ENCODE measurements around the gene TMEM121B. TPM values are rescaled to one million over a fixed set of nuclear protein-coding genes. Genes with fewer than 3 reads are reported as not detected.

The TMEM121B gene
- polyA plus RNA-seq, 1 of the 3 experiments (the other 2 are of a cell fraction): 0.13 TPM

- ChIA-PET CTCF (interaction anchor here (1.7 to 1.8 kb wide), 2 partner anchors 79 to 410 kb away, joined by 4 to 6 read pairs; no protein-coding TSS in a partner anchor), POLR2A (no interaction called here)
- no peaks in the 10 kb centered on the region for H3F3A ChIP-seq (replicated peaks; ENCODE audit: insufficient read depth)
- H3K36me3 ChIP-seq (replicated peaks in 1 of 2; ENCODE audit: control insufficient read depth in 1 of 2, insufficient read depth in 2 of 2, low read length in 1 of 2): no peaks in the 10 kb centered on the region
- DNase-seq: no peak
- H3K9ac ChIP-seq: no peak overlapping the region
- H3K9me3 ChIP-seq: no peaks in the 10 kb centered on the region
- no peaks in the 10 kb centered on the region for H3K9me2 ChIP-seq
- H3K27ac ChIP-seq (ENCODE audit: low read depth in 2 of 2, low read length in 1 of 2): no peak overlapping the region
- no peak overlapping the region for H2AFZ ChIP-seq (ENCODE audit: low read depth)
- H3K27me3 ChIP-seq (ENCODE audit: insufficient read depth): peaks cover 4% of the 10 kb centered on the region; the same call in 1 of the 2 replicates
- no peak overlapping the region for H3K4me3 ChIP-seq (ENCODE audit: low read depth in 2 of 2, low read length in 1 of 2)
- peaks cover 22% of the 10 kb centered on the region for H4K20me1 ChIP-seq (ENCODE audit: insufficient read depth)
- 27% methylated on average over 3 of the region's 3 CpGs for WGBS (ENCODE audit: low lambda C conversion rate)
- H3K4me1 ChIP-seq (ENCODE audit: control insufficient read depth in 1 of 2, insufficient read depth in 2 of 2, low read depth in 1 of 2, low read length in 1 of 2): no peaks in the 10 kb centered on the region
- no peak for TF ChIP-seq FOXM1 (IDR thresholded peaks at IDR 0.05; ENCODE audit: low read depth)
- TF ChIP-seq ELF1 (IDR thresholded peaks at IDR 0.05): no peak
- no peak for TF ChIP-seq GATA2 (CRISPR knock-in tag; IDR thresholded peaks at IDR 0.05)
- no peak for TF ChIP-seq JUND (IDR thresholded peaks at IDR 0.05)
- no peak for TF ChIP-seq SIN3A (IDR thresholded peaks at IDR 0.05; ENCODE audit: borderline replicate concordance, low read depth, low read length)
- no peak for TF ChIP-seq SMC3 (IDR thresholded peaks at IDR 0.05; ENCODE audit: low read depth, low read length)
- TF ChIP-seq PBX3 (IDR thresholded peaks at IDR 0.05): no peak
- no peak for TF ChIP-seq RFX5 (IDR thresholded peaks at IDR 0.05; ENCODE audit: low read length)
- TF ChIP-seq MEF2A (IDR thresholded peaks at IDR 0.05; ENCODE audit: borderline replicate concordance, low read depth): no peak
- no peak for TF ChIP-seq RCOR1 (IDR thresholded peaks at IDR 0.05; ENCODE audit: low read length)
- TF ChIP-seq IRF3 (IDR thresholded peaks at IDR 0.05; ENCODE audit: low read depth, low read length): no peak
- TF ChIP-seq ZBTB33 (IDR thresholded peaks at IDR 0.05; ENCODE audit: borderline replicate concordance, low read depth): no peak
- TF ChIP-seq FOSL2 (IDR thresholded peaks at IDR 0.05; ENCODE audit: borderline replicate concordance, low read depth): no peak
- TF ChIP-seq POLR2AphosphoS5 (IDR thresholded peaks at IDR 0.05; ENCODE audit: low read depth, low read length): no peak
- no peak for TF ChIP-seq TCF12 (IDR thresholded peaks at IDR 0.05)
- no peak for TF ChIP-seq MAX (IDR thresholded peaks at IDR 0.05; ENCODE audit: low read depth)
- TF ChIP-seq USF1 (IDR thresholded peaks at IDR 0.05; ENCODE audit: borderline replicate concordance, low read depth): no peak
- no peak for TF ChIP-seq CTCF (IDR thresholded peaks at IDR 0.05)
- no peak for TF ChIP-seq CHD2 (IDR thresholded peaks at IDR 0.05; ENCODE audit: low read length, partially characterized antibody)
- H3K4me2 ChIP-seq: no peak overlapping the region
- peaks cover 3% of the 10 kb centered on the region; the same call in 1 of the 2 replicates for H3K79me2 ChIP-seq (ENCODE audit: insufficient read depth)
Observed at GRCh38 chr22:17093081-17093480, 28.1 kb downstream of the TMEM121B start.
